HCT116 (cell line): ENCODE results near the gene ANTKMT. TPM values are rescaled to one million over a fixed set of nuclear protein-coding genes. Genes with fewer than 3 reads are reported as not detected.

Experiments
- ATAC-seq: fragments of 200-7000 bp; cut with Tn5 transposase; 2 replicates; pipeline ENCODE4 v1.9.1; 2020; ENCODE audit warnings: mild to moderate bottlenecking, moderate library complexity
- BruUV-seq: library from RNA; stranded (reverse); fragments of 400-500 nt; replicated peaks from 2 replicates; lab custom pipeline; 2021; lab: Mats Ljungman, UMichigan
- CTCF ChIA-PET: fragments of 300-600 bp; sonication (Branson Sonifier 250); formaldehyde crosslinking; loops from one replicate; lab custom pipeline; 2021; ENCODE audit warnings: antibody characterized with exemption; lab: Charles Lee
- POLR2A ChIA-PET: fragments of 300-600, 350-600 bp; sonication (Branson Sonifier 250); formaldehyde crosslinking; loops from one replicate; lab custom pipeline; 2021; ENCODE audit warnings: antibody characterized with exemption; lab: Charles Lee
- RAD21 ChIA-PET, 2 experiments: fragments of 300-600 bp; sonication (Branson Sonifier 250); formaldehyde crosslinking; loops; one replicate each; lab custom pipeline; 2023; ENCODE audit warnings: low total read pairs in 2 of 2; ENCODE audit not compliant: uncharacterized antibody in 2 of 2, unreplicated experiment in 2 of 2, low non-redundant PET in 1 of 2; lab: Charles Lee
- DNase-seq: peaks from one replicate; pipeline ENCODE4 v3.0.0-alpha.2; 2010; ENCODE audit warnings: low read depth, low spot score
- H2AFZ ChIP-seq: fragments of 200-600 bp; shearing (Covaris generic), sonication (generic); 2 replicates; pipeline ENCODE4 v1.6.1; 2017; ENCODE audit warnings: low read depth, mixed run types, mixed read lengths, antibody characterized with exemption, low read length; ENCODE audit not compliant: poor library complexity, severe bottlenecking
- H3K27ac ChIP-seq: 2 replicates; pipeline ENCODE4 v1.5.1; 2012; ENCODE audit warnings: low read depth, low read length
- H3K27me3 ChIP-seq: fragments of 200-600 bp; sonication (generic); 2 replicates; pipeline ENCODE4 v1.6.1; 2016; ENCODE audit warnings: mixed run types, low read length, mixed read lengths; ENCODE audit not compliant: insufficient read depth
- H3K36me3 ChIP-seq, 2 experiments: fragments of 200-500 bp in 1 of 2; fragments of 200-600 bp in 1 of 2; sonication (Bioruptor generic) in 1 of 2; sonication (generic) in 1 of 2; 2 replicates each; pipeline versions ENCODE4 v1.5.1 to v1.6.1; 2014 to 2016; ENCODE audit warnings: low read length in 2 of 2, inconsistent platforms in 1 of 2, mixed read lengths in 1 of 2, mixed run types in 1 of 2; ENCODE audit not compliant: insufficient read depth in 2 of 2, control insufficient read depth in 1 of 2
- H3K4me1 ChIP-seq, 2 experiments: fragments of 200-600 bp in 1 of 2; sonication (generic) in 1 of 2; 2 replicates each; pipeline versions ENCODE4 v1.5.1 to v1.6.1; 2012 to 2017; ENCODE audit warnings: low read length in 2 of 2, inconsistent platforms in 1 of 2, mild to moderate bottlenecking in 1 of 2, mixed read lengths in 1 of 2, mixed run types in 1 of 2, moderate library complexity in 1 of 2; ENCODE audit not compliant: insufficient read depth in 2 of 2, control insufficient read depth in 1 of 2
- H3K4me2 ChIP-seq: fragments of 200-600 bp; sonication (generic); 2 replicates; pipeline ENCODE4 v1.6.1; 2017; ENCODE audit warnings: mixed run types, low read length, mixed read lengths
- H3K4me3 ChIP-seq, 2 experiments: fragments of 200-600 bp in 1 of 2; sonication (generic) in 1 of 2; replicated peaks in 1 of 2; 2 replicates each; pipeline ENCODE4 v1.5.1; 2011 to 2016; ENCODE audit warnings: low read length in 2 of 2, control low read depth in 1 of 2, low read depth in 1 of 2, mild to moderate bottlenecking in 1 of 2, mixed read lengths in 1 of 2, mixed run types in 1 of 2
- H3K79me2 ChIP-seq: fragments of 200-600 bp; sonication (generic); 2 replicates; pipeline ENCODE4 v1.6.1; 2017; ENCODE audit warnings: mild to moderate bottlenecking, mixed run types, low read length, moderate library complexity, mixed read lengths; ENCODE audit not compliant: insufficient read depth
- H3K9ac ChIP-seq: fragments of 200-600 bp; sonication (generic); 2 replicates; pipeline ENCODE4 v1.6.1; 2016; ENCODE audit warnings: low read length, mixed read lengths
- H3K9me2 ChIP-seq: fragments of 200-600 bp; sonication (generic), shearing (Covaris generic); 2 replicates; pipeline ENCODE4 v1.6.1; 2017; ENCODE audit warnings: mixed run types, mild to moderate bottlenecking, moderate library complexity; ENCODE audit not compliant: insufficient read depth
- H3K9me3 ChIP-seq, 2 experiments: fragments of 200-500 bp in 1 of 2; fragments of 200-600 bp in 1 of 2; sonication (Bioruptor generic) in 1 of 2; sonication (generic) in 1 of 2; 2 replicates each; pipeline ENCODE4 v1.6.1; 2014 to 2017; ENCODE audit warnings: low read length in 2 of 2, mixed read lengths in 2 of 2, inconsistent platforms in 1 of 2, low read depth in 1 of 2, mild to moderate bottlenecking in 1 of 2, mixed run types in 1 of 2, moderate library complexity in 1 of 2; ENCODE audit not compliant: control insufficient read depth in 1 of 2, insufficient read depth in 1 of 2
- H4K20me1 ChIP-seq: fragments of 200-600 bp; sonication (generic), shearing (Covaris generic); 2 replicates; pipeline ENCODE4 v1.6.1; 2017; ENCODE audit warnings: mixed run types, mild to moderate bottlenecking, moderate library complexity; ENCODE audit not compliant: insufficient read depth
- CBX3 ChIP-seq: IDR thresholded peaks from 2 replicates; pipeline ENCODE4 v1.6.1; 2012; ENCODE audit warnings: low read depth
- CEBPB ChIP-seq: IDR thresholded peaks from 2 replicates; pipeline ENCODE4 v1.6.1; 2012; ENCODE audit warnings: low read depth
- JUND ChIP-seq: IDR thresholded peaks from 2 replicates; pipeline ENCODE4 v1.6.1; 2012
- MAX ChIP-seq: IDR thresholded peaks from 2 replicates; pipeline ENCODE4 v1.6.1; 2012
- POLR2A ChIP-seq: IDR thresholded peaks from 2 replicates; pipeline ENCODE4 v1.7.0; 2011; ENCODE audit warnings: borderline replicate concordance; ENCODE audit not compliant: insufficient read depth, insufficient read length; ENCODE audit errors: extremely low read depth
- POLR2AphosphoS5 ChIP-seq: IDR thresholded peaks from 2 replicates; pipeline ENCODE4 v1.6.1; 2011; ENCODE audit warnings: mild to moderate bottlenecking, low read depth, low read length, moderate library complexity
- SIN3A ChIP-seq: IDR thresholded peaks from 2 replicates; pipeline ENCODE4 v1.6.1; 2012; ENCODE audit warnings: low read depth
- SP1 ChIP-seq: IDR thresholded peaks from 2 replicates; pipeline ENCODE4 v1.6.1; 2012; ENCODE audit warnings: low read depth
- TCF7L2 ChIP-seq: IDR thresholded peaks from 2 replicates; pipeline ENCODE4 v1.7.0; 2011; ENCODE audit warnings: borderline replicate concordance, inconsistent platforms; ENCODE audit not compliant: insufficient read depth, insufficient read length; ENCODE audit errors: extremely low read depth
- ZBTB33 ChIP-seq: IDR thresholded peaks from 2 replicates; pipeline ENCODE4 v1.6.1; 2011; ENCODE audit warnings: mild to moderate bottlenecking, low read length, moderate library complexity; ENCODE audit not compliant: insufficient replicate concordance; ENCODE audit errors: extremely low read depth
- ZFX ChIP-seq: fragments of 450-650 bp; IDR thresholded peaks from 2 replicates; pipeline ENCODE4 v1.6.1; 2017
- intact Hi-C: fragments of 100-400 bp; cut with micrococcal nuclease; formaldehyde crosslinking; loops from 2 replicates; pipeline ENCODE4 v1.10.0; 2022
- total RNA-seq: library from RNA; stranded (reverse); gene quantifications from one replicate; pipeline ENCODE4 v1.2.1, GENCODE V29; 2021; ENCODE audit not compliant: unreplicated experiment

ANTKMT gene
- total RNA-seq, 1 experiment from 2014 or later = 65.4 TPM

GRCh38 chr16:724188-725040 is 3.5 kb downstream of the ANTKMT start:
- Histone ChIP-seq H3K4me2 (no peak overlapping the region), H3K9ac (no peak overlapping the region), H3K9me3 (no peaks in the 10 kb centered on the region), H3K4me1 (peaks cover 16 to 58% of the 10 kb centered on the region in 2 experiments), H3K9me2 (no peaks in the 10 kb centered on the region), H2AFZ (no peak overlapping the region), H3K79me2 (peaks cover 19% of the 10 kb centered on the region; the same call in 1 of the 2 replicates), H4K20me1 (no peaks in the 10 kb centered on the region), H3K27ac (no peak overlapping the region), H3K4me3 (no peak overlapping the region), H3K27me3 (no peaks in the 10 kb centered on the region), H3K36me3 (no peaks in the 10 kb centered on the region)
- intact Hi-C loops = no loop called here
- no peak for ATAC-seq
- RAD21 ChIA-PET = no interaction called here
- CTCF ChIA-PET = interaction anchor here (1.0 to 2.4 kb wide), 2 partner anchors 12 to 17 kb away, joined by 3 to 10 read pairs; no protein-coding TSS in a partner anchor
- no peak for DNase-seq
- no TSS peak for BruUV-seq
- TF ChIP-seq MAX (no peak), ZFX (no peak), TCF7L2 (no peak), POLR2A (peak; percentile 1), SIN3A (no peak), JUND (no peak), POLR2AphosphoS5 (peak; percentile 13; the same call in 1 of the 2 replicates), ZBTB33 (no peak), SP1 (no peak), CEBPB (no peak), CBX3 (no peak)
- POLR2A ChIA-PET = interaction anchor here (3.0 kb wide), 1 partner anchor 9 kb away, joined by 20 read pairs; the partner anchor contains the start of gene METRN
